T follicular helper cell (primary cell): Measurements from ENCODE around the gene IRS1.

ENCODE experiments used
- DNase-seq: peaks from one replicate; pipeline ENCODE4 v3.0.0-alpha.2; 2020; ENCODE audit warnings: low read depth

The IRS1 gene

DNA sequence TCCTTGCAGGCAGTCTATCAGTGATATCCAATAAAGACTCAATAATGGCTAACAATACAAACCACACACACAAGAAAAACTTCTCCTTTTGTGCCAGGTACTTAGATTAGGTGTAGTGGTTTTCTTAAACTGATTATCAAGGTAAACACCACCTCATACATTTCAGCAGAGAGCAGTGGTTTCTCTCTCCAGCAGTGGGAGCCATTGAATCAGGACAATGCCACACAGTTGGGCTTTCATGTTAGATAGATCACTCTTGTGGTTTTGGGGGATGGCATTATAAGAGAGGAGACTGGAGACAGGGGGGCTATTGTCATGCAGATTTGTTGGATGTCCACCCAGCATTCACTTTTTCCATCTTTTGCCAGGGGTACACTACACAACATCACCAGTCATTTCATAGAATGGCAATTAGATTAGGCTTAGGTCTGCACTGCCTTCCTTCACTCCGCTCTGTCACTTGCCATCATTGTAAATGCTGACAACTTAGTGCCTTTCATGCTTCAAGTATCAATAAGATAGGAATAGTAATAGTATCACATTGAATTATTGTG is 13.6 kb upstream of the IRS1 start:
- no peak for DNase-seq

GRCh38 chr2:226803410-226803809 is 3.8 kb upstream of the IRS1 start:
- no peak for DNase-seq

DNA sequence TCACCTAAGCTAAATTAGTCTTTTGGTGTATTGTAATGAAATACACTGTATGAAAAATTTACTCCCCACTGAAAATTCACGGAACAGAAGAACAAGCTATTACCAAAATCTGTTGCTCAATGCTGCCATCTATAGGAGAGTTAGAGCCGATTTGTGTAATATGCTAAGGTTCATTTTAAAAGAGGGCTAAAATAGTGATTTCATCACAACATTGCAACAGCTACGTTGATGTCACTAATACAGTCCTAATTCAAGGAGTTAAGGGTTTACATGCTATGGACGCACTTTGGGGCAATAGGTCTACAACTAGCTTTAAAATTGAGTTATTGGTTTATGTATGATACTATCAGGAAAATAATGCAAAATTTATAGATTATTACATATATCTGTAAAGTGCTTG is 3.0 kb upstream of the IRS1 start:
- no peak for DNase-seq

DNA sequence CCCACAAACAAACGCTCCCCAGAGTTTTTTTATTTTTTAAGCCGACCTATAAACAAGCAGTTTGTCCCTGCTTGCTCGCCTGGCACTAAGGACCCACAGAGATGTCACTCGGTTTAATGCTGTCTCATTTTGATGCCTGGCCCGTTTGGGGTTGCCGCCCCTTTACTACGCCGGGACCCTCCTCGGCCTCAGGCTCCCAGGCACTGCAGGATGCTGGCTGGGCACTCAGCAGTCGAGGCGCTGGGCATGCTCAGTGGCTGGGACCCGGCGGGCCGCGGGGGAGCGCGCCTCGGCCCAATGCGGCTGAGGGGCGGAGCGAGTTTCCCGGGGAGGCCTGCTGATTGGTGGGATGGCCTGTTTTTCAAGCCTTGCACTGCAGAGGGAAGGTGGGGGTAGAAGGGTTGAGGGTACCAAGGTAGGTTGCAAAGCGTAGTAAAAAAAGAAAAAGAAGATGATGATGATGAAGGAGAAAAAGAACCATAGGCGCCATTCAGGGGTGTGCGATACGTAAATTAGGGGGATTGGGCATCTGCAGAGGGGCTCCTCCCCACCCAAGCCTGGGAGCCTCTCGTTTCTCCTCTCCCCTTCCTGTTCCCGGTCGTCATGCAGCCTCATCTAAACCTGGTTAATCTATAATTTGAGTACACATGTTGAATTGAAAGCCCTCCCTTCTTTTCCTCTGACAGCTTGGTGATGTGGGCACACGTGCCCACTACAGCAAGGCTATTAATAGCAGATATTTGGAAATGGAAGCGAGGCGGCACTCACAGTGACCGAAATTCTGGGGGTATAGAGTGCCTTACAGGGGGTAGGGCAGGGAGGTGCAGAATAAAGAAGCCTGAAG is 1.5 kb upstream of the IRS1 start:
- peak; percentile 52 for DNase-seq

- DNase-seq = no peak
These were observed 638 bp upstream of the IRS1 start for GRCh38 chr2:226799976-226800940.

DNA sequence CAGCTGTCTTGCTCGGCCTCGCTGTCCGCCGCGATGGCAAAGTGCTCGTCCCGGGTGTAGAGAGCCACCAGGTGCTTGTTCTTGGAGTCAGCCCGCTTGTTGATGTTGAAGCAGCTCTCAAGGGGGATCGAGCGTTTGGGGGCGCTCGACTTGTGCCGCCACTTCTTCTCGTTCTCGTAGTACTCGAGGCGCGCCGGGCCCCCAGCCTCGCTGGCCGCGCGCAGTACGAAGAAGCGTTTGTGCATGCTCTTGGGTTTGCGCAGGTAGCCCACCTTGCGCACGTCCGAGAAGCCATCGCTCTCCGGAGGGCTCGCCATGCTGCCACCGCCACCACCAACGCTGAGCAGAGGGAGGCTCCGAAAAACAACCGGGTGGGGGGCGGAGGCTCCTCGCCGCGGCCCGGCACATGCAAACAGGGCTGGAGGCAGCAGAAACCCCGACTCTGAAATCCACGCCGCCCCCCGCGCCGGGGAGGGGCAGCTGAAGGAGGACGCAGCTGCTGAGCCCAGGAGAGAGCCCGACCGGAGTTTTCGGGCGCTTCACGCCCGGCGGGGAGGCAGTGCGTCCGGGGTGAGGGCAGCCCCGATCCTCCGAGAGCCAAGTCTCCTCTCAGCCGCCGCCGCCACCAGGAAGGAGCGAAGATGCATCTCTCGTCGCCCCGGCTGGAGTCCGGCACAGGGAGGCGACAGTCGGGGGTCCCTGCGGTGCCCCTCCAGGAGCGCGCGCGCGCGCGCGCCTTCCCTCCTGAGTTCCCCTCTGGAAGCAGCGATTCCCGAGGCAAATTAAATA is 1.0 kb downstream of the IRS1 start:
- DNase-seq = no peak

- DNase-seq = no peak
These were observed 1.6 kb downstream of the IRS1 start for GRCh38 chr2:226797989-226798421.

- no peak for DNase-seq
These were observed 2.2 kb downstream of the IRS1 start for GRCh38 chr2:226797289-226797988.

DNA sequence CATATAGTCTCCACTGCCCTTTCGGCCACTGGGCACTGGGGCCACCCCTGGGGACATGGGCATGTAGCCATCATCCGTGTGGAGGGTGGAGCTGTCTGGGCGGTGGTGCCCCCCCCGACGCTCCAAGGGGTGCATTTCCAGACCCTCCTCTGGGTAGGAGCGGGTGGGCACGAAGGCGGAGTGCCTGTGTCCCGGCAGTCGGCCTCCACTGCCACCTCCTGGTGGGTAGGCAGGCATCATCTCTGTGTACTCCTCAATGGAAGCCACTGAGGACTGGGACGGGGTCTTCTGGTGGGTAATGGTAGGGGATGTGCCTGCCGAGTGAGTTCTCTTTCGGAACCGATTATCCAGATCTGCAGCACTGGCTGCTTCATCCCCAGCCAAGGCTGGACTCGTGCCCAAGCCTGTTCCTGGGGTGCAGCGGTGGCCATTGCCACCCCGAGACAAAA is 2.8 kb downstream of the IRS1 start:
- no peak for DNase-seq

DNA sequence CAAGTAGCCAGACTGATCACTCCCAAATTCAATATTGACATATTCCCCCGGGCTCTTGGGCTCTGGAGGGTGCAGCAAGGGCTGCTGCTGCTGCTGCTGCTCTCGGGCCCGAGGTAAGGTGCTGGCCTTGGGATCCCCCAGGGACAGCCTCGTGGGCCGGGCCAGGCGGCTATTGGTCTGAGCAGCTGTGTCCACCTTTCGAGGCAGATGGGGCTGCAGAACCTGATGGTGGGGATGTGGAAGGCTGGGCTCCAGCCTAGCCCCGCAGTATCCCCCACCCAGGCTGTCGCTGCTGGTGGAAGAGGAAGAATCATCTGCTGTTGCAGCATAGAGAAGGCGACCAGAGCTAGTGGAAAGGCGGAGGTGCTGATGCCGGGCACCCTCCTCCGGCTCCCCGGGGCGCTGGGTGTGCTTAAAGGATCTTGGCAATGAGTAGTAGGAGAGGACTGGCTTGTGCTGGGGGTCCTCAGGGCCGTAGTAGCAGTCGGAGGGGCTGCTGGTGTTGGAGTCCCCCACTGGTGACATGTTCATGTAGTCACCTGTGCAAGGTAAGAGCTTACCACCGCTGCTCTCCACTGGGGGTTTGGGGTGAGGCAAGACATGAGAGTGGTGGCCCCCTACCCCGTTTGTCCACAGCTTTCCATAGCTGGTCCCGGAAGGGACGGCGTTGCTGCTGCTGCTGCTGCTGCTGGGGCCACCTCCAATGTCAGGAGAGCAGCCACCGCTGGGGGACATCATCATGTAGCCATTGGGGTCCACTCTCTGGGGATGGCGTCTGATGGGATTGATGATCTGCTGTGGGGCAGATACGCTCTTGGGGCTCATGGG is 3.4 kb downstream of the IRS1 start:
- DNase-seq = no peak

DNA sequence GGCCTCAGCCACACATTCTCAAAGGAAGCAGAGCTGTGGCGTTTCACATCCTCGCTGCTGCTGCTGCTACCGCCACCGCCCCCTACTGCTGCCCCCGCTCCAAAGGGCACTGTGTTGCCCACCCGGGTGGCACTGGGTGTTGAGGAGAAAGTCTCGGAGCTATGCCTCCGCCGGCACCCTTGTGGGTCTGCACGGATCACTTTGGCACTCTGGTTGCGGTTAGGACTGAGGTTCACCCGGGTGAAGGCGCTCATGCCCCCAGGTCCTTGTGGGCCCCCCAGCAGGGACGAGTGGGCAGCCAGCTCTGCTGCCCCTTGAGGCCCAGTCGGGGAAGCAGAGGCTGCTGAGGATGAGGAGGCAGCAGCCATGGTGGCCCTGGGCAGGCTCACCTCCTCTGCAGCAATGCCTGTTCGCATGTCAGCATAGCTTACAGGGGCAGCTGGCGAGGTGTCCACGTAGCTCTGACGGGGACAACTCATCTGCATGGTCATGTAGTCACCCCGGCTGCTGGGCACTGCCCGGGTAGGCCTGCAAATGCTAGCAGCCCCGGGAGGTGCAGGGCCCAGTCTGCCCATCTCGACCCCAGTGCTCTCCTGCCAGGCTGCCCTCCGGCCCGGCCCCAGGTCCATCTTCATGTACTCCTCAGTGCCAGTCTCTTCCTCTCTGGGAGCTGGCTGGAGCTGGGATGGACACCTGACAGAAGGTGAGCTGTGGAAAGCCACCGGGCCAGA is 4.2 kb downstream of the IRS1 start:
- DNase-seq = no peak

GRCh38 chr2:226794751-226795171 is 4.9 kb downstream of the IRS1 start:
- DNase-seq = no peak

DNA sequence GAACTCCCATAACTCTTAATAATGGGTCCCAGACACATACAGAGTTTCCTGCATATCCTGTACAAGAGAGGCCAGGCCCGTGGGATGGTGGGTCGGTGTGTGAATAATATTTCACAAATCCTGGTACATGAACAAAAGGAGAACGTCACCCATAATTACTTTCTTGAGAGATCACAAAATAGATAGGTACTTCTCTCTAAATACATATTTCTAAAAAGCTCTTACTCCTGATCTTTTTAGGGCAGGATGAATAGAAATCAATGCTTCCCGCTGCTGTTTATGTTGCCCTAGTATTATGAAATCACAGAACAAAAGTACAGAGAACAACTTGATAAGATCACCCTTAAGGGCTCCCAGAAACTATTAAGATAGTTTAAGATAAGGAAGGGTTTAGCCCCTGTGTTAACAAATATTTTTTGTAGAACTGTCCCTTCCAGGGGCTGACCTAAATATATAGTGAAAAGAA is 5.4 kb downstream of the IRS1 start:
- DNase-seq = no peak

DNA sequence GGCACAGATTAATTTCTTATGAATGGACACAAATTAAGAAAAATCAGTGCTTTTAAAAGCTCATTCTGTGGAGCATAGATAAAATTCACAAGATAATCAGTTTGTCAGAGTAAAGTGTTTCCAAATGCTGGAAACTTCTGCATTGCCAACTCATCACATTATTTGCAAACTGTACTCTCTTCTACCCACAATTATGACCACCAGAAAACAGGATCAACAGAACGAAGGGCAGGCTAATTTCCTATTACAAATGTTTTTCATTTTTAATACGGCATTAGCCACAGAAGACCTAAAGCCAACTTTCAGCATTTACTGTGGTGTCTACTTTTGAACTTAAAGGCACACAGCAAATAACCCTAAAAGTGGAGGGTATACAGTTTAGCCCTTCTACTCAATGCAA is 6.0 kb downstream of the IRS1 start:
- no peak for DNase-seq

- no peak for DNase-seq
These were observed 7.3 kb downstream of the IRS1 start for GRCh38 chr2:226792155-226792881.

- DNase-seq = peak; percentile 88
These were observed 8.0 kb downstream of the IRS1 start for GRCh38 chr2:226791487-226792081.

DNA sequence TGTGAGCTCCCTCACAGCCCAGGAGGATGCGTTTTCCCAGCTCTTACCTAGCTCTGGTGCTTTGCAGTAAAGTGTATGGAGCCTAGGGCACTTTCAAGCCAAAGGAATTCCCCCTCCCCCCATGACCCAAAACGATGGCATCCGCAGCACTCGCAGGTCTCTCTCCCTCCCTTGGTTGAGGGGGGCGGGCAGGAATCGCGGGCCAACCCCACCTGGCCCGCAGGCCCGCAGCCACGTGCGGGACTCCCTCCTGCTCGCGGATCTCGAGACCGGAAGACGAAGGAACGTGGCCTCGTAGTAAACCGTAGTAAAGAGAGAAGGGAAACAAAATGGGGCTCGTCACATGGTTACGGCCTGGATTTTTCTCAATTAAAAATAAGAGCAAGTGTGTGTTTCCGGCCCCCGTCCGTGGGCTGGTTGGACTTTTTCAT is 8.5 kb downstream of the IRS1 start:
- DNase-seq = peak; percentile 63

GRCh38 chr2:226790431-226790830 is 9.2 kb downstream of the IRS1 start:
- no peak for DNase-seq
